NB4 (cell line): ENCODE data around the gene KCNJ12.

Source experiments
- MYC ChIP-seq: IDR thresholded peaks from 2 replicates; pipeline ENCODE4 v1.6.1; 2011; ENCODE audit warnings: low read depth, low read length
- TF ChIP-seq, protein P1 (sequence below): IDR thresholded peaks from one replicate; pipeline ENCODE4 v1.5.1; 2012; ENCODE audit warnings: low read depth, low read length

GRCh38 chr17:21454441-21454840 lies 78.3 kb downstream of the KCNJ12 start:
- TF ChIP-seq, protein P1, sequence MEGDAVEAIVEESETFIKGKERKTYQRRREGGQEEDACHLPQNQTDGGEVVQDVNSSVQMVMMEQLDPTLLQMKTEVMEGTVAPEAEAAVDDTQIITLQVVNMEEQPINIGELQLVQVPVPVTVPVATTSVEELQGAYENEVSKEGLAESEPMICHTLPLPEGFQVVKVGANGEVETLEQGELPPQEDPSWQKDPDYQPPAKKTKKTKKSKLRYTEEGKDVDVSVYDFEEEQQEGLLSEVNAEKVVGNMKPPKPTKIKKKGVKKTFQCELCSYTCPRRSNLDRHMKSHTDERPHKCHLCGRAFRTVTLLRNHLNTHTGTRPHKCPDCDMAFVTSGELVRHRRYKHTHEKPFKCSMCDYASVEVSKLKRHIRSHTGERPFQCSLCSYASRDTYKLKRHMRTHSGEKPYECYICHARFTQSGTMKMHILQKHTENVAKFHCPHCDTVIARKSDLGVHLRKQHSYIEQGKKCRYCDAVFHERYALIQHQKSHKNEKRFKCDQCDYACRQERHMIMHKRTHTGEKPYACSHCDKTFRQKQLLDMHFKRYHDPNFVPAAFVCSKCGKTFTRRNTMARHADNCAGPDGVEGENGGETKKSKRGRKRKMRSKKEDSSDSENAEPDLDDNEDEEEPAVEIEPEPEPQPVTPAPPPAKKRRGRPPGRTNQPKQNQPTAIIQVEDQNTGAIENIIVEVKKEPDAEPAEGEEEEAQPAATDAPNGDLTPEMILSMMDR = no peak
- no peak for TF ChIP-seq MYC
